ENCODE results near the gene RPS6KL1.

DNA sequence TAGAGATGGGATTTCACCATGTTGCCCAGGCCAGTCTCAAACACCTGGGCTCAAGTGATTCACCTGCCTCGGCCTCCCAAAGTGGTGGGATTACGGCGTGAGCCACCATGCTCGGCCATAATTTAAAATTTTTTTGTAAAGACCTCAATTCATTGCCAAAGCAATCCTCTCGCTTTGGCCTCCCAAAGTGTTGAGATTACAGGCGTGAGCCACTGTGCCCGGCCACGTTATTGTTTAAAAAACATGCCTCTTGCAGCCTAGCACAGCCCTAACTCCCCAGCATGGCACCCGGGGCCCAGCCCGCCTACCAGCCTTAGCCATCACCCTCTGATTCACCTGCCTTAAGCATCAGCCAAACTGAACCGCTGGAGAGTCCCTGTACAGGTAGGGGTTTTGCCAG lies 13.1 kb upstream of the RPS6KL1 start:
- no peak for TF ChIP-seq RAD21 (IDR thresholded peaks at IDR 0.05; ENCODE audit: low read depth)
- no peak for TF ChIP-seq TCF12 (IDR thresholded peaks at IDR 0.05; ENCODE audit: low read depth)

Measured in Ishikawa (cell line).